Endothelial cell of coronary artery (primary cell): ENCODE data around the gene RAG1. TPM values are rescaled to one million over a fixed set of nuclear protein-coding genes. Genes with fewer than 3 reads are reported as not detected.

Experiments used
- total RNA-seq: library from RNA; depleted of rRNA; stranded (reverse); fragments of >200 nt; gene quantifications from 2 replicates; pipeline ENCODE4 v1.2.3, GENCODE V29; 2014

RAG1 gene
- total RNA-seq, result 0.75 and 0.99 TPM in 2 replicates

GRCh38 chr11:36567694-36568093 is at the start of gene RAG1:
Gene RAG1, plus strand, starts transcription at chr11:36568007. Its CDS starts 5,298 bp downstream, at chr11:36573305.

GRCh38 chr11:36594316-36594989 is 26.6 kb downstream of the RAG1 start, which contains the start of gene IFTAP:
Gene IFTAP, plus strand, starts transcription at chr11:36594502. Its CDS starts 15,602 bp downstream, at chr11:36610104.

GRCh38 chr11:36598051-36598450 is 30.2 kb downstream of the RAG1 start, which contains the start of gene RAG2:
Gene RAG2, minus strand, starts transcription at chr11:36598236. Its CDS starts 4,068 bp downstream, at chr11:36594168.

Other genes with a start within 250 kb of the RAG1 start
- gene TRAF6, start 57.7 kb upstream of the RAG1 start, total RNA-seq, result 7.3 and 7.7 TPM in 2 replicates
- 37.5 and 39.7 TPM in 2 replicates for gene IFTAP, start 26.5 kb downstream of the RAG1 start, total RNA-seq
- gene RAG2, start 30.2 kb downstream of the RAG1 start, total RNA-seq, result not detected in 2 replicates